Hepatocyte (in vitro differentiated cells): ENCODE data around the gene HS3ST4. TPM values are rescaled to one million over a fixed set of nuclear protein-coding genes. Genes with fewer than 3 reads are reported as not detected.

Experiments
- DNase-seq: peaks from one replicate; pipeline ENCODE4 v3.0.0-alpha.2; 2016; ENCODE audit warnings: low spot score
- H2AFZ ChIP-seq: fragments of 200-600 bp; sonication (generic); 2 replicates; pipeline ENCODE4 v1.6.0; 2016; ENCODE audit warnings: antibody characterized with exemption, mild to moderate bottlenecking
- H3K27ac ChIP-seq: fragments of 200-600 bp; sonication (generic); 2 replicates; pipeline ENCODE4 v1.5.1; 2016; ENCODE audit warnings: mild to moderate bottlenecking
- H3K27me3 ChIP-seq: fragments of 200-600 bp; sonication (generic); 2 replicates; pipeline ENCODE4 v1.6.1; 2016
- H3K36me3 ChIP-seq: fragments of 200-600 bp; sonication (generic); replicated peaks from 2 replicates; pipeline ENCODE4 v1.5.1; 2016; ENCODE audit warnings: low read depth; ENCODE audit not compliant: insufficient read depth
- H3K4me1 ChIP-seq: fragments of 200-600 bp; sonication (generic); 2 replicates; pipeline ENCODE4 v1.5.1; 2016; ENCODE audit warnings: mild to moderate bottlenecking, moderate library complexity; ENCODE audit not compliant: insufficient read depth
- H3K4me2 ChIP-seq: fragments of 200-600 bp; sonication (generic); 2 replicates; pipeline ENCODE4 v1.6.0; 2016
- H3K4me3 ChIP-seq: fragments of 200-600 bp; sonication (generic); 2 replicates; pipeline ENCODE4 v1.5.1; 2016; ENCODE audit warnings: mild to moderate bottlenecking
- H3K79me2 ChIP-seq: fragments of 200-600 bp; sonication (generic); 2 replicates; pipeline ENCODE4 v1.6.0; 2017; ENCODE audit warnings: mild to moderate bottlenecking
- H3K9me2 ChIP-seq: fragments of 200-600 bp; sonication (generic); replicated peaks from 2 replicates; pipeline ENCODE4 v1.6.0; 2017; ENCODE audit warnings: mild to moderate bottlenecking; ENCODE audit not compliant: insufficient read depth
- H3K9me3 ChIP-seq: fragments of 200-600 bp; sonication (generic); 2 replicates; pipeline ENCODE4 v1.5.1; 2016; ENCODE audit warnings: low read depth, mild to moderate bottlenecking
- H4K20me1 ChIP-seq: fragments of 200-600 bp; sonication (generic); 2 replicates; pipeline ENCODE4 v1.6.0; 2016; ENCODE audit warnings: mild to moderate bottlenecking; ENCODE audit not compliant: insufficient read depth, poor library complexity, severe bottlenecking
- EZH2 ChIP-seq: fragments of 200-600 bp; sonication (generic); IDR thresholded peaks from 2 replicates; pipeline ENCODE4 v1.6.1; 2016; ENCODE audit warnings: antibody characterized with exemption, mild to moderate bottlenecking, borderline replicate concordance
- EZH2phosphoT487 ChIP-seq: fragments of 200-600 bp; sonication (generic); IDR thresholded peaks from one replicate; pipeline ENCODE4 v1.6.1; 2018; ENCODE audit warnings: antibody characterized with exemption, mild to moderate bottlenecking, low read depth, moderate library complexity; ENCODE audit not compliant: unreplicated experiment, severe bottlenecking
- WGBS: methylation state at CpG from one replicate; pipeline ENCODE4 v1.1.6; 2016; ENCODE audit warnings: low lambda C conversion rate; ENCODE audit errors: missing lambda C conversion rate; 5-methylcytosine and 5-hydroxymethylcytosine counted together
- polyA plus RNA-seq: library from polyadenylated mRNA; unstranded; fragments of >200 nt; fragmentation: Nextera tagmentation; extraction: Ambion mirVana; gene quantifications from 2 replicates; pipeline ENCODE4 v1.2.1, GENCODE V29; 2016
- total RNA-seq: library from RNA; depleted of rRNA; stranded (reverse); fragments of >200 nt; gene quantifications from 2 replicates; pipeline ENCODE4 v1.2.3, GENCODE V29; 2014
- TF ChIP-seq, protein P1 (sequence below): fragments of 200-600 bp; sonication (generic); IDR thresholded peaks from 2 replicates; pipeline ENCODE4 v1.5.1; 2016; ENCODE audit warnings: antibody characterized with exemption, mild to moderate bottlenecking; ENCODE audit not compliant: poor library complexity

The HS3ST4 gene
- total and polyA plus RNA-seq, 2 experiments from 2014 or later: 2.0 to 3.1 TPM

DNA sequence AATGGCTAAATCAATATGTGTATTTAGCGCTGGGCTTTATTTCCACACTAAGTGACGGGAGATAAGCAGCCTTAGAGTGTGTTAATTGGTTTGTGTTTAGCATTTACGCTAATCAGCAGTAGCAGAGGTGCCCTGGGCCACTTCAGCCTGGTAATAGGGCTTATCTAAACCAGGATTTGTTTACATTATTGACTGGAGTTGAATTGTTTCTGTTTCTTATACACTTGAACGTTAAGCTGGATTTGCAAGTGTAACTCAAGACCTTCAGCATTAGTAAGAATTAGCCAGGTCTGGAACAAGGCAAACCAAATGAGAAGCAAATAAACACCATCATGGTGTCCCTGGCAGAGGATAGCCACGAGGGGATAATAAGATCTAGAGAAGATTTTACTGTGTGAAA, 313.6 kb downstream of the HS3ST4 start:
- Histone ChIP-seq H3K27ac (no peak overlapping the region), H3K27me3 (no peaks in the 10 kb centered on the region), H3K9me3 (no peaks in the 10 kb centered on the region), H3K4me3 (no peak overlapping the region), H4K20me1 (no peaks in the 10 kb centered on the region), H2AFZ (no peak overlapping the region), H3K4me2 (no peak overlapping the region), H3K4me1 (no peaks in the 10 kb centered on the region), H3K79me2 (no peaks in the 10 kb centered on the region), H3K9me2 (no peaks in the 10 kb centered on the region), H3K36me3 (no peaks in the 10 kb centered on the region)
- TF ChIP-seq EZH2: no peak
- TF ChIP-seq, protein P1, sequence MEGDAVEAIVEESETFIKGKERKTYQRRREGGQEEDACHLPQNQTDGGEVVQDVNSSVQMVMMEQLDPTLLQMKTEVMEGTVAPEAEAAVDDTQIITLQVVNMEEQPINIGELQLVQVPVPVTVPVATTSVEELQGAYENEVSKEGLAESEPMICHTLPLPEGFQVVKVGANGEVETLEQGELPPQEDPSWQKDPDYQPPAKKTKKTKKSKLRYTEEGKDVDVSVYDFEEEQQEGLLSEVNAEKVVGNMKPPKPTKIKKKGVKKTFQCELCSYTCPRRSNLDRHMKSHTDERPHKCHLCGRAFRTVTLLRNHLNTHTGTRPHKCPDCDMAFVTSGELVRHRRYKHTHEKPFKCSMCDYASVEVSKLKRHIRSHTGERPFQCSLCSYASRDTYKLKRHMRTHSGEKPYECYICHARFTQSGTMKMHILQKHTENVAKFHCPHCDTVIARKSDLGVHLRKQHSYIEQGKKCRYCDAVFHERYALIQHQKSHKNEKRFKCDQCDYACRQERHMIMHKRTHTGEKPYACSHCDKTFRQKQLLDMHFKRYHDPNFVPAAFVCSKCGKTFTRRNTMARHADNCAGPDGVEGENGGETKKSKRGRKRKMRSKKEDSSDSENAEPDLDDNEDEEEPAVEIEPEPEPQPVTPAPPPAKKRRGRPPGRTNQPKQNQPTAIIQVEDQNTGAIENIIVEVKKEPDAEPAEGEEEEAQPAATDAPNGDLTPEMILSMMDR: no peak
- TF ChIP-seq EZH2phosphoT487: no peak
- 27% methylated on average over 5 of the region's 5 CpGs for WGBS
- no peak for DNase-seq

DNA sequence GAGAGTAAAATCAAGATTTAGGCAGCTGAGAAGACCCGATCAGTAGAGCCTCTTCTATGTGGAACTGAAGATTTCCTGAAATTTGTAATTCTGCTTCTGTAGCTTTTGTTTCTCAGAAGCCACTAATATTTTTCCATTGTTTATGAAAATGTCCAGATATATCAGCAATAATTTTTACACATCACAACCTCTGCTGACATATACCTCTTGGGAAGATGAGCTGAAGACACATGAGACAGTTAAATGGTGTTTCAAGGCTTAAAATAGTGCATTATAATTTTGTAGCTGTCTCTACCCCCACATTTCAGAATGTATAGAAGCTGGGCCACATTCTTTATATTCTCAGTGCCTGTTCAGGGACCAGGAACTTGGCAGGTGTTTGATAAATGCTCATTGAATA, 320.6 kb downstream of the HS3ST4 start:
- no peaks in the 10 kb centered on the region for H3K9me2 ChIP-seq
- H3K4me3 ChIP-seq: no peak overlapping the region
- no peaks in the 10 kb centered on the region for H3K79me2 ChIP-seq
- 89% methylated on average over 1 of the region's 1 CpG for WGBS
- no peak overlapping the region for H2AFZ ChIP-seq
- no peaks in the 10 kb centered on the region for H4K20me1 ChIP-seq
- no peak for TF ChIP-seq EZH2
- no peak for DNase-seq
- no peak overlapping the region for H3K27ac ChIP-seq
- H3K4me2 ChIP-seq: no peak overlapping the region
- no peaks in the 10 kb centered on the region for H3K9me3 ChIP-seq
- no peaks in the 10 kb centered on the region for H3K4me1 ChIP-seq
- H3K36me3 ChIP-seq: no peaks in the 10 kb centered on the region
- H3K27me3 ChIP-seq: no peaks in the 10 kb centered on the region

DNA sequence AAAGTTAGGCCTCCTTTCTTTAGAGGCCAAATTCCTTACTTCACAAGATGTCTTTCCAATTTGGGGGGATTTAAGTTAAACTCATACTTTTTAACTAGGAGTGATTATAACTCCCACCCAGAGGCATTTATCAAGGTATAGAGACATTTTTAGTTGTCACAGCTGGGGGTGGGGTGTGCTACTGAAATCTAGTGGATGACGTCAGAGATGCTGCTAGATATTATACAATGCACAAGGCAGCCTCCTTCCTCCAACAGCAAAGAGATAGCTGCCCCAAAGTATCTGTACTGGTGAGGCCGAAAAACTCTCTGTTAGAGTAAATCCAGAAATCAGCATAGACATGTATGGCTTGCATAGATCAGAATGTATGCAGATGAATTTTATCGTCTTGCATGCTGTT, 324.0 kb downstream of the HS3ST4 start:
- no peaks in the 10 kb centered on the region for H3K9me2 ChIP-seq
- H4K20me1 ChIP-seq: no peaks in the 10 kb centered on the region
- no peaks in the 10 kb centered on the region for H3K36me3 ChIP-seq
- WGBS: 70% methylated on average over 3 of the region's 3 CpGs
- no peaks in the 10 kb centered on the region for H3K9me3 ChIP-seq
- no peak overlapping the region for H2AFZ ChIP-seq
- H3K27ac ChIP-seq: no peak overlapping the region
- TF ChIP-seq, protein P1: no peak
- TF ChIP-seq EZH2 (no peak), EZH2phosphoT487 (no peak)
- no peaks in the 10 kb centered on the region for H3K4me1 ChIP-seq
- H3K79me2 ChIP-seq: no peaks in the 10 kb centered on the region
- no peak overlapping the region for H3K4me3 ChIP-seq
- no peak overlapping the region for H3K4me2 ChIP-seq
- no peaks in the 10 kb centered on the region for H3K27me3 ChIP-seq
- DNase-seq: no peak

DNA sequence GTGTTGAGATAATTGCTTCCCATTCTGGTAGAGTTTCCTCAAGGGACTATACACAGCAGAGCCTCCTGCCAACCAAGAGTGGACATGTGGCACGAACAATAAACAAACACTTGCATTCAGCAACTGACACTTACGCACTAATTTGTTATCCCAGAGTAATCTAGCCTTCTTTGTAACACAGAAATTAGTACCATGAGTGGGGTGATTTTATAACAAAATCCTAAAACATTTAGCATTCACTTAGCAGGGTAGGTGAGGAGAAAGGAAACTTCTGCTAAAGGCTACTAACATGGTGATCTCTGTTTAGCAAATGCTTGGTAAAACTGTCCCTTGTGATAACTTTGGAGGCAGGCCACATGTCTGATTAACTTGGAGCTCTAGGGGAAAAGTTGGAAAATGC, 325.2 kb downstream of the HS3ST4 start:
- Histone ChIP-seq H3K9me2 (no peaks in the 10 kb centered on the region), H3K36me3 (no peaks in the 10 kb centered on the region), H3K4me2 (no peak overlapping the region), H3K9me3 (no peaks in the 10 kb centered on the region), H3K4me1 (no peaks in the 10 kb centered on the region), H3K79me2 (no peaks in the 10 kb centered on the region), H2AFZ (no peak overlapping the region), H4K20me1 (no peaks in the 10 kb centered on the region), H3K4me3 (no peak overlapping the region), H3K27me3 (no peaks in the 10 kb centered on the region), H3K27ac (no peak overlapping the region)
- no peak for DNase-seq
- TF ChIP-seq EZH2phosphoT487 (no peak), EZH2 (no peak)
- TF ChIP-seq, protein P1: no peak
- 47% methylated on average over 2 of the region's 2 CpGs for WGBS
